Measurements from ENCODE around the gene OOSP4B.

GRCh38 chr11:60005360-60005759 lies 11.6 kb upstream of the OOSP4B start:
- no peak for TF ChIP-seq POLR2AphosphoS5 (IDR thresholded peaks at IDR 0.05)
- TF ChIP-seq CTCF (IDR thresholded peaks at IDR 0.05) = no peak
